Fibroblast of peridontal ligament (primary cell): ENCODE results near the gene HSPB7.
A peak's percentile ranks its signal among the peaks of the same experiment; 100 is the strongest.
"Not testable (repeated sequence)": the region's sequence is repeated elsewhere in the genome, so short reads cannot be mapped to it uniquely, and the experiment has no call there.

Source experiments
- DNase-seq: peaks from one replicate; pipeline ENCODE4 v3.0.0-alpha.2; 2010; ENCODE audit errors: extremely low read depth

Gene HSPB7

DNA sequence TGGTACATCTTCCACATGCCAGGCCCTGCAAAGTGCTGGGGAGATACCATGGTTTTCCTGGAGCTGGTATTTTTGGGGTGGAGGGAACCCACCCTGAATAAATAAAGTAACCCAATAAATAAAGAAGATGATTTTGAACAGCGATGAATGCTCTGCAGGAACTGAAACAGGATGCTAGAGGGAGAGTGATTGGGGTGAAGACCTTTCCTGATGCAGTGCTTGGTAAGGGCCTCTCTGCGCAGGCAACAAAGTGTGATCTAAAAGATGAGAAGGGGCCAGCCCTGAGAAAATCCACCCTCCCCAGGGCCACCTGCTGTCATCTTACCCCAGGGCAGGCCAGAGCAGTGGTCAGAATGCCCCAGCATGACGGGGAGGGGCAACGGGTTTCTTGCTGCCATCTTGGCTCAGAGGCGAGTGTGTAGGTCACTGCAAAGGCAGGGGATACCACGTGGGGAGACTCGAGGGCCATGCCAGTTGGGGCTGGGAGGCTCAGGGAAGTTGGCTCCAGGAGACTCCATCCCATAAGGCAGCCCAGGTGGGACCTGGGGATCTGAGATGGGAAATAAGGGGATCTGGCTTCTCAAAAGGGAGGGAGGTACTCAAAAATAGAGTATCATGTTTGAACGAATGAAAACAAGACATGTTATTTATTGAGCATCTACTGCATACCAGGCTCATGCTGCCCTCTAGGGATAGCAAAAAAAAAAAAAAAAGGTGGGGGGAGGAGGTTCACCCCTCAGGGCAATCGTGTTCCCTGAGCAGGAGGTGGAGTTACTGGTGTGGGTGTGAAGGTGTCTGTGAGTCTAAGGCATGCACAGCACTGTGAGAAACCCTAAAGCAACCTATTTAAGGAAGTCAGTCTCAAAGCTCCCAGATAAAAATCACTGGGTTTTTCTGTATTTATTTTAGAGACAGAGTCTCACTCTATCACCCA is 11.0 kb downstream of the HSPB7 start:
- DNase-seq = no peak

DNA sequence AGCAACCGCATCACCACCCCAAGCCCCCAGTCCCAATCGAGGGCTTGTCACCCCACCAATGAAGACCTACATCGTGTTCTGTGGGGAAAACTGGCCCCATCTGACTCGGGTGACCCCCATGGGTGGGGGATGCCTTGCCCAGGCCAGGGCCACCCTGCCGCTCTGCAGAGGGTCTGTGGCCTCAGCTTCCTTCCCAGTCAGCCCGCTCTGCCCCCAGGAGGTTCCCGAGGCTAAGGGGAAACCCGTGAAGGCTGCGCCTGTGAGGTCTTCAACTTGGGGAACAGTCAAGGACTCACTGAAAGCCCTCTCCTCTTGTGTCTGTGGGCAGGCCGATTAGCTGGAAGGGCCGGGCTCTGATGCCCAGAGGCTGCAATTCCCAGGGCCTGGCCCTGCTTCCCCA is 11.8 kb downstream of the HSPB7 start:
- no peak for DNase-seq

DNA sequence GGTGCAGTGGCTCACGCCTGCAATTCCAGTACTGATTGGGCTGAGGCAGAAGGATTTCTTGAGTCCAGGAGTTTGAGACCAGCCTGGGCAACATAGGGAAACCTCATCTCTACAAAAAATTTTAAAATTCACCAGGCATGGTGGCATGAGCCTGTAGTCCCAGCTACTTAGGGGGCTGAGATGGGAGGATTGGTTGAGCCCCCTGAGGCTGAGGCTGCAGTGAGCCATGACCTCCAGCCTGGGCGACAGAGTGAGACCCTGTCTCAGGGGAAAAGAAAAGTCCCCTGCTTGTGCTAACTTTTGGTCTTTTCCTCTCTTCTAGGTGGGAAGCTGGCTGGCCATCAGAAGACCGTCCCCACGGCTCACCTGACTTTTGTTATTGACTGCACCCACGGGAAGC is 12.2 kb downstream of the HSPB7 start:
- DNase-seq = no peak

GRCh38 chr1:16001274-16001673 is 16.6 kb downstream of the HSPB7 start:
- DNase-seq = not testable (repeated sequence)

GRCh38 chr1:15998929-15999328 is 18.9 kb downstream of the HSPB7 start:
- no peak for DNase-seq

- no peak for DNase-seq
These were observed 20.1 kb downstream of the HSPB7 start for GRCh38 chr1:15997637-15998280.

- DNase-seq = no peak
These were observed 20.7 kb downstream of the HSPB7 start for GRCh38 chr1:15997076-15997585.

GRCh38 chr1:15994590-15995351 is 23.1 kb downstream of the HSPB7 start:
- peak; percentile 61 for DNase-seq

GRCh38 chr1:15994081-15994480 is 23.8 kb downstream of the HSPB7 start:
- no peak for DNase-seq

- no peak for DNase-seq
These were observed 24.2 kb downstream of the HSPB7 start for GRCh38 chr1:15993666-15994065.

DNA sequence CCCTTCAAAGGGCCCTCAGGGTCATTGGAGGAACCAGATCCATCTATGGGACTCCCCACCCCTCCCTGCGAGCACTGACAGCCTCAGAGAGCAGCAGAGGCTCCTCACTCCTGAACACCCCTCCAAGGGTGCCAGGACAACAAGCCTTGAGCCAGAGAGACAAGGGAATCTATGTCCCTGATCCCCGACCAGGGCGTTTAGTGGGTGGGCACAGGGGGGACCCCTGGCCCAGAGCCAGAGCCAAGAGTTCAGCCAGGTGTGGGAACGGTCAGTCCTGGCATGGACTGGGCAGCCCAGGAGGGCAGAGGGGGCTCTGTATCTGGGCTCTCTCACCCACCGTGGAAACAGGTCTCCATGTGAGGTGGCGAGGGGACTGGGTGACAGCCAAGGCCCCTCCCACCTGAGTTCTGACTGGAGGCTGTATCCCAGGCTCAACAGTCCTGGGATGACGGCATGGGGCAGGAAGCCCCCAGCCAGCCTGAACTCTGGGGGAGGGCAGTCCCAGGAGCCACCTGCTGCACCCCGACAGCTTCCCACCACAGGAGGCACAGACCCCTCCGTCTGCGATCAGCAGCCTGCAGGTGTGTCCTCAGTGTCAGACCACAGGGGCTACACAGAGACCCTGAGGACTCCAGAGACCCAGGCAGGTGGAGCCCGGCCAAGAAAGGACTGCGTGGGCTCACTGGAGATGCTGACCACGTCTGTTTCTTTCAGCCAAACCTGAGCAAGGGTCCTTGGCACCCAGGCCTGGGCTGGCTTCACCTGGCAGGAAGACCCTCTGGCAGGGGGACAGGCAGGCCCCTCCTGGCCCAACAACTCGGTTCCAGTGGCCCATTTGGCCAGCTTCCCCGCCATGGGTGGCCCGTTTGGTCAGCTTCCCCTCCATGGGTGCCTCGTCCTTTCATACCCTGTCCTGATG is 25.0 kb downstream of the HSPB7 start:
- DNase-seq = no peak

DNA sequence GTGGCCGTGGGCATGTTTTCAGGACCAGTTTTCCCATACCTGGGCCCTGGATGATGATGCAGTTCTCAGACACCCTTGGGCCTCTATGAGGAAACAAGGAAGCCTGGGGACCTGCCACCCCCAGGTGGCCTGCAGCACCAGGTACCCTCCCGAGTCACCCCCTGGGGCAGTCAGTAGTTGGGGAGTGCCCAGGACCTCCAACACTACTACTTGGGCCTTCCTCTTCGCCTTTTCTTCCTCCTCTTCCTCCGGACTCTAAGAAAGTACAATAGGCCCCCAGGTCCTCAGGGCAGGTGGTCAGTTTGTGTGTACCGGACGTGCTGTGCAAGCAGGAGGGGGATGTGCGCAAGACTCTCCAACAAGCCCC is 25.7 kb downstream of the HSPB7 start:
- no peak for DNase-seq

DNA sequence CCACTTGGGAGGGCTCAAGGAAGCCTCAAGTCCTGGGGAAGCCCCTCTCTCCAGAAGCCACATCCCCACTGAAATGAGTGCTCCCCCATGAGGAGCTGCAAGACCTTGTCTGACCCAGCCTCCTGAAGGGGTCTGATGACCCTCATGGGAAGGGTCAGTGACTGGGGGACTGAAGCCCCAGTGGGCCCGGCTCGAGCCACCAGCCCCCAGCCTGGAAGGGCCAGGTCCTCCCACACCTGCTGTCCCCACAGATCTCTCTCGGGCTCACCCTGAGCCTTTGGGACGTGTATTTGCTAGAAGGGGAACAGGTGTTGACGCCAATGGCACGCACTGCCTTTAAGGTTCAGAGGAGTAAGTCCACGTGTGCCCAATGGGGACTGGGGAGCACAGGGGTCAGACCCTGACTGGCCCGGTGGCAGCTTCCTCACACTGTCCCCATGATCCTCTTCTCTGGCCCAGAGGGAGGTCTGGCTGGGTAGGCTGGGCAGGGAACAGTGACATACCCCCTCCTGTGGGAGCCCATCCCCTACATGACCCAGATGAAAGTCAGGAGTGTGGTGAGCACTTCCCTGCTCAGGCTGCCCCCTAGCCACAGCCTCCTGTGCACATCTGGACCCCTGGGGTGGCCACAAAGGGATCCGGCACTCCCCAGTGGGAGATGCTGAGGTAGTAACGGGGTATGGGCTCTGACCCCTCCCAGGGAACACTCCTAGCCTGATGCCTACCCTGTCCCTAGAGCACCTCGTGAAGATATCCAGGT is 26.2 kb downstream of the HSPB7 start:
- no peak for DNase-seq

DNA sequence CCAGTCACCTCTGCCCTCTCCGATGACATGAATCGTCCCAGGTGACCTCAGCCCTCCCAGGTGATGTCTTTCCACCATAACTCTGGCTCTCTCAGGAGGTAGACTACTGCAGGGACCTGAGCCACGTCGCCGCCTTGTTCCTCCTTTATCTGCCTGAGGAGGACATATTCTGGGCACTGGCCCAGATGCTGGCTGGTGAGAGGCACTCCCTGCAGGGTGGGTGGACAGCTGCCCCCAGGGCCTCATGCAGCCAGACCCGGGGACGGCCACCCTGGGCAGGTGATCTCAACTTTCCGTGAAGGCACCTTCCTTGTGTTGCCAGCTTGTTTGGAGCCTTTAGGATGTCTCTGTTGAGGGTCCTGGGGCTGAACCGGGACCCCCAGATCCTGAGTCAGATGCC is 28.1 kb downstream of the HSPB7 start:
- no peak for DNase-seq

- no peak for DNase-seq
These were observed 28.7 kb downstream of the HSPB7 start for GRCh38 chr1:15988856-15989736.

- no peak for DNase-seq
These were observed 32.1 kb downstream of the HSPB7 start for GRCh38 chr1:15985611-15986297.

GRCh38 chr1:15983275-15983674 is 34.6 kb downstream of the HSPB7 start:
- no peak for DNase-seq

DNA sequence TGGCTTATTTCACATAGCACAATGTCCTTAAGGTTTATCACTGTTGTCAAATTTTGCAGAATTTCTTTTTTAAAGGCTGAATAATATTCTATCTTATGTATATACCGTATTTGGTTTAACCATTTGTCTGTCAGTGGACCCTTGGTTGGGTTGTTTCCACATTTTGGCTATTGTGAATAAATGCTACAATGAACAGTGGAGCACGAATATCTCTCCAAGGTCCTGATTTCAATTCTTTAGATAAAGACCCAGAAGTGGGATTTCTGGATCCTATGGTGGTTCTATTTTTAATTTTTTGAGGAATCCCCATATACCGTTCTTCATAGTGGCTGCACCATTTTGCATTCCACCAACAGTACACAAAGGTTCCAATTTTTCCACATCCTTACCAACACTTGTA is 36.2 kb downstream of the HSPB7 start:
- no peak for DNase-seq

DNA sequence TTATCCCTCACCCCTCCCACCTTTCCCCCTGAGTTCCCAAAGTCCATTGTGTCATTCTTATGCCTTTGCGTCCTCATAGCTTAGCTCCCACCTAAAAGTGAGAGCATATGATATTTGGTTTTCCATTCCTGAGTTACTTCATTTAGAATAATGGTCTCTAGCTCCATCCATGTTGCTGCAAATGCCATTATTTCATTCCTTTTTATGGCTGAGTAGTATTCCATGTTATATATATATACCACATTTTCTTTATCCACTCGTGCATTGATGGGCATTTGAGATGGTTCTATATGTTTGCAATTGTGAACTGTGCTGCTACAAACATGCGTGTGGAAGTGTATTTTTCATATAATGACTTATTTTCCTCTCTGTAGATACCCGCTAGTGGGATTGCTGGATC is 39.9 kb downstream of the HSPB7 start:
- not testable (repeated sequence) for DNase-seq
